ENCODE results near the gene C11orf68. TPM values are rescaled to one million over a fixed set of nuclear protein-coding genes. Genes with fewer than 3 reads are reported as not detected.
"Not testable (repeated sequence)": the region's sequence is repeated elsewhere in the genome, so short reads cannot be mapped to it uniquely, and the experiment has no call there.

The C11orf68 gene
- total RNA-seq, 2 donors from 2014 or later, result 20.9 to 30.1 TPM

GRCh38 chr11:65894034-65894591 is 24.7 kb downstream of the C11orf68 start:
- ATAC-seq (replicated peaks), result no peak
- H3K4me1 Mint-ChIP-seq, result peaks cover 40% of the 10 kb centered on the region
- H3K27me3 Mint-ChIP-seq, result no peaks in the 10 kb centered on the region
- peak overlapping the region; percentile 76 for H3K27ac Mint-ChIP-seq
- peaks cover 80% of the 10 kb centered on the region for H3K36me3 Mint-ChIP-seq (ENCODE audit: low read depth)
- H3K9me3 Mint-ChIP-seq, result no peaks in the 10 kb centered on the region
- peak overlapping the region; percentile 92 for H3K4me3 Mint-ChIP-seq

- H3K27ac Mint-ChIP-seq, result peak overlapping the region; percentile 66
- no peaks in the 10 kb centered on the region for H3K9me3 Mint-ChIP-seq
- H3K4me3 Mint-ChIP-seq, result peak overlapping the region; percentile 92
- peaks cover 80% of the 10 kb centered on the region for H3K36me3 Mint-ChIP-seq (ENCODE audit: low read depth)
- H3K4me1 Mint-ChIP-seq, result peaks cover 46% of the 10 kb centered on the region
- no peak for ATAC-seq (replicated peaks)
- no peaks in the 10 kb centered on the region for H3K27me3 Mint-ChIP-seq
Observed at GRCh38 chr11:65892661-65893317, 26.1 kb downstream of the C11orf68 start.

- Mint-ChIP-seq H3K4me3 (peak overlapping the region; percentile 92), H3K27ac (peak overlapping the region; percentile 66), H3K36me3 (ENCODE audit: low read depth) (peaks cover 76% of the 10 kb centered on the region), H3K4me1 (peaks cover 46% of the 10 kb centered on the region)
- not testable (repeated sequence) for H3K9me3 Mint-ChIP-seq; H3K27me3 Mint-ChIP-seq; ATAC-seq (replicated peaks)
Observed at GRCh38 chr11:65892137-65892540, 26.7 kb downstream of the C11orf68 start.

GRCh38 chr11:65891219-65892136 is 27.4 kb downstream of the C11orf68 start:
- no peaks in the 10 kb centered on the region for H3K27me3 Mint-ChIP-seq
- peaks cover 76% of the 10 kb centered on the region for H3K36me3 Mint-ChIP-seq (ENCODE audit: low read depth)
- no peaks in the 10 kb centered on the region for H3K9me3 Mint-ChIP-seq
- no peak for ATAC-seq (replicated peaks)
- peak overlapping the region; percentile 66 for H3K27ac Mint-ChIP-seq
- H3K4me1 Mint-ChIP-seq, result peaks cover 51% of the 10 kb centered on the region
- peak overlapping the region; percentile 92 for H3K4me3 Mint-ChIP-seq

GRCh38 chr11:65890324-65891218 is 28.3 kb downstream of the C11orf68 start, which contains the start of gene CCDC85B:
Gene CCDC85B (plus strand): TSS chr11:65890673. CDS start chr11:65890784, 111 bp downstream.
- Mint-ChIP-seq H3K4me1 (peaks cover 45% of the 10 kb centered on the region), H3K36me3 (ENCODE audit: low read depth) (peaks cover 74% of the 10 kb centered on the region), H3K27me3 (no peaks in the 10 kb centered on the region), H3K27ac (peak within 1 kb of the TSS; percentile 88), H3K9me3 (no peaks in the 10 kb centered on the region), H3K4me3 (peak within 1 kb of the TSS; percentile 92)
- peak; percentile 76 for ATAC-seq (replicated peaks)

GRCh38 chr11:65888163-65888814 is 30.6 kb downstream of the C11orf68 start, which contains the start of gene FIBP:
Gene FIBP (minus strand): TSS chr11:65888471. CDS start chr11:65888418, 53 bp downstream.
- ATAC-seq (replicated peaks), result peak; percentile 74
- H3K27ac Mint-ChIP-seq, result peak within 1 kb of the TSS; percentile 88
- H3K9me3 Mint-ChIP-seq, result no peaks in the 10 kb centered on the region
- H3K27me3 Mint-ChIP-seq, result no peaks in the 10 kb centered on the region
- H3K36me3 Mint-ChIP-seq (ENCODE audit: low read depth), result peaks cover 76% of the 10 kb centered on the region
- peak within 1 kb of the TSS; percentile 92 for H3K4me3 Mint-ChIP-seq
- peaks cover 40% of the 10 kb centered on the region for H3K4me1 Mint-ChIP-seq

GRCh38 chr11:65887723-65888162 is 31.1 kb downstream of the C11orf68 start:
- Mint-ChIP-seq H3K27me3 (no peaks in the 10 kb centered on the region), H3K36me3 (ENCODE audit: low read depth) (peaks cover 72% of the 10 kb centered on the region), H3K4me1 (peaks cover 39% of the 10 kb centered on the region), H3K9me3 (no peaks in the 10 kb centered on the region), H3K4me3 (peak overlapping the region; percentile 92), H3K27ac (peak overlapping the region; percentile 88)
- ATAC-seq (replicated peaks), result peak; percentile 1

GRCh38 chr11:65886826-65887722 is 31.8 kb downstream of the C11orf68 start:
- Mint-ChIP-seq H3K4me1 (peaks cover 32% of the 10 kb centered on the region), H3K27me3 (no peaks in the 10 kb centered on the region)

GRCh38 chr11:65885808-65886536 is 32.9 kb downstream of the C11orf68 start:
- no peak for ATAC-seq (replicated peaks)
- Mint-ChIP-seq H3K9me3 (no peaks in the 10 kb centered on the region), H3K27ac (no peak overlapping the region), H3K27me3 (no peaks in the 10 kb centered on the region), H3K4me3 (peak overlapping the region; percentile 92), H3K36me3 (ENCODE audit: low read depth) (peaks cover 55% of the 10 kb centered on the region), H3K4me1 (peaks cover 31% of the 10 kb centered on the region)

More at GRCh38 chr11:65886826-65887722, 31.8 kb downstream of the C11orf68 start:
- peak overlapping the region; percentile 92 for H3K4me3 Mint-ChIP-seq
- H3K27ac Mint-ChIP-seq, result peak overlapping the region; percentile 88
- H3K9me3 Mint-ChIP-seq, result no peaks in the 10 kb centered on the region
- ATAC-seq (replicated peaks), result no peak
- peaks cover 65% of the 10 kb centered on the region for H3K36me3 Mint-ChIP-seq (ENCODE audit: low read depth)

- Mint-ChIP-seq H3K4me1 (peaks cover 35% of the 10 kb centered on the region), H3K4me3 (no peak overlapping the region), H3K9me3 (no peaks in the 10 kb centered on the region)
Observed at GRCh38 chr11:65885231-65885630, 33.6 kb downstream of the C11orf68 start.

GRCh38 chr11:65884716-65885092 is 34.2 kb downstream of the C11orf68 start:
- Mint-ChIP-seq H3K4me1 (peaks cover 31% of the 10 kb centered on the region), H3K36me3 (ENCODE audit: low read depth) (peaks cover 55% of the 10 kb centered on the region), H3K9me3 (no peaks in the 10 kb centered on the region), H3K4me3 (peak overlapping the region; percentile 29), H3K27ac (peak overlapping the region; percentile 76), H3K27me3 (no peaks in the 10 kb centered on the region)
- ATAC-seq (replicated peaks), result peak; percentile 49

More at GRCh38 chr11:65885231-65885630, 33.6 kb downstream of the C11orf68 start:
- Mint-ChIP-seq H3K27ac (peak overlapping the region; percentile 76), H3K36me3 (ENCODE audit: low read depth) (peaks cover 55% of the 10 kb centered on the region), H3K27me3 (no peaks in the 10 kb centered on the region)
- ATAC-seq (replicated peaks), result no peak

All from activated T-helper 17 cell treated with anti-CD3 and anti-CD28 coated beads, Interleukin-2, amount 50 U/mL, for 72 hours (primary cell).